LNCaP clone FGC (cell line): Measurements from ENCODE around the gene PTEN.
"Not testable (repeated sequence)": the region's sequence is repeated elsewhere in the genome, so short reads cannot be mapped to it uniquely, and the experiment has no call there.

ENCODE experiments used
- DNase-seq: peaks from one replicate; pipeline ENCODE4 v3.0.0-alpha.2; 2011; ENCODE audit warnings: low read depth
- H3K4me3 ChIP-seq: 2 replicates; pipeline ENCODE4 v1.5.1; 2011; ENCODE audit warnings: mild to moderate bottlenecking, low read depth, low read length, control low read depth
- TF ChIP-seq, protein P1 (sequence below): IDR thresholded peaks from 2 replicates; pipeline ENCODE4 v1.5.1; 2012; ENCODE audit warnings: mild to moderate bottlenecking; ENCODE audit not compliant: control insufficient read depth, insufficient read depth; ENCODE audit errors: extremely low read depth

The PTEN gene

DNA sequence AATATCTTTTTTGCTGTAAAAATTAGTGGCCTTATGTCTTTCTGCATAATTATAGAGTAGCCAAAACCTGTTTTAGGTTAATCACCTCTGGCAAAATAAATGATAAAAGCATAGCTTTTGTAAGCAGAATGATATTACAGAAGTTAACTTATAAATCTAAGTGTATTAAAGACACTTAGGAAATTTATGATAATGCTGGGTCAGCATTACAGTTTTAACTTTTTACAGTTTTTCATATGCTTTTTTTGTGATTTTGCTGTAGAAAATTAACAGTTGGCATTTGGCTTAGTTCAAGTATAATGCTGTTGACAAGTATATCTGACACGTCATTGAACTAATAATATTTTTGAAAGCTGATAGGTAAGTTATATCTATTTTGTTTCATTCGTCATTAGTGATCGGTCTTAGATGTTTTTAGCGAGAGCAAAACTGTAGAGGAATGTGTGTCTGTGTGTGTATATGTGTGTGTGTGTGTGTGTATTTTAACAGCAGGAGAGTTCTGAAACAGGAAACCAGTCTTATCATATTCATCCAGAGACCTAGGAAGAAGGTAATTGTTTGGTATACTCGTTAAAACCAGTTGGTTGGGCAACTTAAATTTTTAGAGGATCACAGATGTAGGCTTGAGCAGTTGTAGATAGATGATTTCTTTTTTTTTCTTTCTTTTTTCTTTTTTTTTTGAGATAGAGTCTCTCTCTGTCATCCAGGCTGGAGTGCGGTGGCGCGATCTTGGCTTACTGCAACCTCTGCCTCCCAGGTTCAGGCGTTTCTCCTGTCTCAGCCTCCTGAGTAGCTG lies 15.4 kb downstream of the PTEN start:
- TF ChIP-seq, protein P1, sequence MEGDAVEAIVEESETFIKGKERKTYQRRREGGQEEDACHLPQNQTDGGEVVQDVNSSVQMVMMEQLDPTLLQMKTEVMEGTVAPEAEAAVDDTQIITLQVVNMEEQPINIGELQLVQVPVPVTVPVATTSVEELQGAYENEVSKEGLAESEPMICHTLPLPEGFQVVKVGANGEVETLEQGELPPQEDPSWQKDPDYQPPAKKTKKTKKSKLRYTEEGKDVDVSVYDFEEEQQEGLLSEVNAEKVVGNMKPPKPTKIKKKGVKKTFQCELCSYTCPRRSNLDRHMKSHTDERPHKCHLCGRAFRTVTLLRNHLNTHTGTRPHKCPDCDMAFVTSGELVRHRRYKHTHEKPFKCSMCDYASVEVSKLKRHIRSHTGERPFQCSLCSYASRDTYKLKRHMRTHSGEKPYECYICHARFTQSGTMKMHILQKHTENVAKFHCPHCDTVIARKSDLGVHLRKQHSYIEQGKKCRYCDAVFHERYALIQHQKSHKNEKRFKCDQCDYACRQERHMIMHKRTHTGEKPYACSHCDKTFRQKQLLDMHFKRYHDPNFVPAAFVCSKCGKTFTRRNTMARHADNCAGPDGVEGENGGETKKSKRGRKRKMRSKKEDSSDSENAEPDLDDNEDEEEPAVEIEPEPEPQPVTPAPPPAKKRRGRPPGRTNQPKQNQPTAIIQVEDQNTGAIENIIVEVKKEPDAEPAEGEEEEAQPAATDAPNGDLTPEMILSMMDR = no peak
- no peak overlapping the region for H3K4me3 ChIP-seq
- no peak for DNase-seq

DNA sequence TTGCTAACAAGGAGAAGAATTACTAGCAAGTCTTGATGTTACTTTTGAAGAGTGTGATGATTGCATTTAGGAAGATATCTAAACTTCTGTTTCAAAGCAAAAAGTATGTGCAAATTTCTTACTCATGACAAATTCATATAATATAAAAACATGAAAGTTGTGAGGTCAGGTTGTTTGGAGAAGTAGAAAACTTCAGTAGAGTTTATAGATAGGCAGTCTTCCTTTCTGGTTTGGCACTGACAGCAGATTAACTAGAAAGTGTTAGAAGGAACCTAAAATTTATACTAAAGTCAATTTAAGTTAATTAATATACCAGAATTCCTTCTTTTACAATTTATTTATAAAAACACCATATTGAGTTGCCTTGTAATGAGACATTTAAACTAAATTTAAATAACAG lies 16.9 kb downstream of the PTEN start:
- H3K4me3 ChIP-seq = no peak overlapping the region
- TF ChIP-seq, protein P1 = no peak
- DNase-seq = no peak

DNA sequence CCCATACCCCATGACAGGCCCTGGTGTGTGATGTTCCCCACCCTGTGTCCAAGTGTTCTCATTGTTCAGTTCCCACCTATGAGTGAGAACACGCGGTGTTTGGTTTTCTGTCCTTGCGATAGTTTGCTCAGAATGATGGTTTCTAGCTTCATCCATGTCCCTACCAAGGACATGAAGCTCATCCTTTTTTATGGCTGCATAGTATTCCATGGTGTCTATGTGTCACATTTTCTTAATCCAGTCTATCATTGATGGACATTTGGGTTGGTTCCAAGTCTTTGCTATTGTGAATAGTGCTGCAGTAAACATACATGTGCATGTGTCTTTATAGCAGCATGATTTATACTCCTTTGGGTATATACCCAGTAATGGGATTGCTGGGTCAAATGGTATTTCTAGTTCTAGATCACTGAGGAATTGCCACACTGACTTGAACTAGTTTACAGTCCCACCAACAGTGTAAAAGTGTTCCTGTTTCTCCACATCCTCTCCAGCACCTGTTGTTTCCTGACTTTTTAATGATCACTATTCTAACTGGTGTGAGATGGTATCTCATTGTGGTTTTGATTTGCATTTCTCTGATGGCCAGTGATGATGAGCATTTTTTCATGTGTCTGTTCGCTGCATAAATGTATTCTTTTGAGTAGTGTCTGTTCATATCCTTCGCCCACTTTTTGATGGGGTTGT lies 18.1 kb downstream of the PTEN start:
- not testable (repeated sequence) for H3K4me3 ChIP-seq, DNase-seq

GRCh38 chr10:87882555-87883294 lies 19.3 kb downstream of the PTEN start:
- H3K4me3 ChIP-seq = no peak overlapping the region
- no peak for DNase-seq
- TF ChIP-seq, protein P1 = no peak

- TF ChIP-seq, protein P1 = no peak
These were observed 23.2 kb downstream of the PTEN start for GRCh38 chr10:87886635-87887034.

DNA sequence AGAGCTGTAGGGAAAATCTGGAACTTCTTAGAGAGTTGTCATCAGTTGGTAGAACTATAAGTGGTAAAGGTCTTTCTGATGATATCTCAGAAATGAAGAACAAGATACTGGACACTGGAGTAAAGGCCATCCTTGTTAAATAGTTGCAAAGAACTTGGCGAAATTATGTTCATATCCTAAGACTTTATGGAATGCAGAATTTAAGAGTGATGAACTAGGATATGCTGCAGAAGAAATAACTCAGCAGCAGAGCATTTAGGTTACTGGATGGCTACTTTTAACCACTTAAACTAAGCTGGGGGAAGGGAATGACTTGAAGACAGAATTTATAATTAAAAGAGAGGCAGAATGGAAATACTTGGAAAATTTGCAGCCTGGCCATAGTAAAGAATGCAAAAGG lies 23.7 kb downstream of the PTEN start:
- TF ChIP-seq, protein P1 = no peak
- H3K4me3 ChIP-seq = no peak overlapping the region
- DNase-seq = no peak

More at GRCh38 chr10:87886635-87887034, 23.2 kb downstream of the PTEN start:
- no peak overlapping the region for H3K4me3 ChIP-seq
- no peak for DNase-seq
